SU-DHL-6 (cell line): ENCODE measurements around the gene TFAP2C.

Source experiments
- EZH2phosphoT487 ChIP-seq: fragments of 200-600 bp; sonication (generic), shearing (Covaris generic); conservative IDR thresholded peaks from 2 replicates; pipeline ENCODE4 v1.6.1; 2018; ENCODE audit warnings: mild to moderate bottlenecking, antibody characterized with exemption, low read length, moderate library complexity, mixed read lengths
- TF ChIP-seq, protein P1 (sequence below): fragments of 200-600 bp; sonication (generic); IDR thresholded peaks from one replicate; pipeline ENCODE4 v1.5.1; 2017; ENCODE audit warnings: antibody characterized with exemption, mild to moderate bottlenecking, low read length, moderate library complexity; ENCODE audit not compliant: insufficient read depth, poor library complexity, severe bottlenecking

DNA sequence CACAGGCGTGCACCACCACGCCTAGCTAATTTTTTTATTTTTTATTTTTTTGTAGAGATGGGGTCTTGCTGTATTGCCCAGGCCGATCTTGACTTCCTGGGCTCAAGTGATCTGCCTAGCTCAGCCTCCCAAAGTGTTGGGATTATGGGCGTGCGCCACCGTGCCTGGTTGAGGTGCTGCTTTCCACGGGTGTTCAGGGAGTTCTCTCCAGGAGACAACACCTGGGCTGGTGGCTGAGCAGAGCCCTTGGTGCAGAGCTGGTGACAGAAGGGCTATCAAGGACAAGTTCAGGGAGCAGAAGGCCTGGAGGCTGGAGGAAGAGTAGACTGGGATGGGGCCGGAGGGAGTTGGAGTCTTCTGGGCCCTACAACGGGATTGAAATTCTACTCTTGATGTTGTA lies 34.6 kb downstream of the TFAP2C start:
- TF ChIP-seq, protein P1, sequence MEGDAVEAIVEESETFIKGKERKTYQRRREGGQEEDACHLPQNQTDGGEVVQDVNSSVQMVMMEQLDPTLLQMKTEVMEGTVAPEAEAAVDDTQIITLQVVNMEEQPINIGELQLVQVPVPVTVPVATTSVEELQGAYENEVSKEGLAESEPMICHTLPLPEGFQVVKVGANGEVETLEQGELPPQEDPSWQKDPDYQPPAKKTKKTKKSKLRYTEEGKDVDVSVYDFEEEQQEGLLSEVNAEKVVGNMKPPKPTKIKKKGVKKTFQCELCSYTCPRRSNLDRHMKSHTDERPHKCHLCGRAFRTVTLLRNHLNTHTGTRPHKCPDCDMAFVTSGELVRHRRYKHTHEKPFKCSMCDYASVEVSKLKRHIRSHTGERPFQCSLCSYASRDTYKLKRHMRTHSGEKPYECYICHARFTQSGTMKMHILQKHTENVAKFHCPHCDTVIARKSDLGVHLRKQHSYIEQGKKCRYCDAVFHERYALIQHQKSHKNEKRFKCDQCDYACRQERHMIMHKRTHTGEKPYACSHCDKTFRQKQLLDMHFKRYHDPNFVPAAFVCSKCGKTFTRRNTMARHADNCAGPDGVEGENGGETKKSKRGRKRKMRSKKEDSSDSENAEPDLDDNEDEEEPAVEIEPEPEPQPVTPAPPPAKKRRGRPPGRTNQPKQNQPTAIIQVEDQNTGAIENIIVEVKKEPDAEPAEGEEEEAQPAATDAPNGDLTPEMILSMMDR: no peak
- TF ChIP-seq EZH2phosphoT487: no peak
